Fibroblast of the conjunctiva (primary cell): Measurements from ENCODE around the gene PAX6.

Experiments used
- DNase-seq: peaks from one replicate; pipeline ENCODE4 v3.0.0-alpha.2; 2010; ENCODE audit warnings: low read depth

PAX6 gene

DNA sequence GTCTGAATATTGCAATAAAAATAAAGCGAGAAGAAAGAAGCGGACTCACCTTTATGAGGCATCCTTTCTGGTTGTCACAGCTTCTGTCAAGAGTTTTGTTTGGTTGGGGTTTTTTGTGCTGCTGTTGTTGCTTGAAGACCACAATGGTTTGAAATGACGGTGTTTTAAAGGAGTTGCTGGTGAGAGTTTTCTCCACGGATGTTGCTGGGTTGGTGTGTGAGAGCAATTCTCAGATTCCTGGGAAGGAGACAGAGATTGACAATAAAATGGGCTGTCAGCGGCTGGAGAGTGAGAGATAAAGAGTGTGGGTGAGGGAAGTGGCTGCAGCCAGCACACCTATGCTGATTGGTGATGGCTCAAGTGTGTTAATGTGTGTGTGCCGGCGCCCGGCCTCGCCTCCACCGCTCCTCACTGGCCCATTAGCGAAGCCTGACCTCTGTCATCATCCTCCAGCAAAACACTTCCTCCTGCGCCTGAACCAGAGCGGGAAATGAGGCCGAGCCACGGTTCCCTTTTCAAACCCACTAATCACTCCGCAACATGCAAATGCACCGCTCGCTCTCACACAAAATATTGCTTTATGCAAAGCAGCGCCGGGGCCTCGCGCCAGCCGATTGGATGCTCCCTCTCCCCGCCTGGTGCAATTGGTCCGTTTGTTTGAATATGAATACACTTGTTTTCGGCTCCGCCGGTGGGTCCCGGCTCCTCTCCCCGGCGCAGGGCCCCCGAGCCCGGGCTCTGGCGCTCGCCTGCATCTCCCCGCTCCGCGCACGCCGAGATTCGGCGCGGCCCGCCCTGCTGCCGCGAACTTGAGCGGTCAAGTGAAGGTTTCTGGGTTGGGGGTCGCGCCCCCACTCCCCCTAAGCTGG lies at the start of gene PAX6:
Gene PAX6, minus strand, starts transcription at position 544 of the 869 bp plus-strand sequence. CDS start 4,911 bp downstream, outside the sequence.
- no peak for DNase-seq

DNA sequence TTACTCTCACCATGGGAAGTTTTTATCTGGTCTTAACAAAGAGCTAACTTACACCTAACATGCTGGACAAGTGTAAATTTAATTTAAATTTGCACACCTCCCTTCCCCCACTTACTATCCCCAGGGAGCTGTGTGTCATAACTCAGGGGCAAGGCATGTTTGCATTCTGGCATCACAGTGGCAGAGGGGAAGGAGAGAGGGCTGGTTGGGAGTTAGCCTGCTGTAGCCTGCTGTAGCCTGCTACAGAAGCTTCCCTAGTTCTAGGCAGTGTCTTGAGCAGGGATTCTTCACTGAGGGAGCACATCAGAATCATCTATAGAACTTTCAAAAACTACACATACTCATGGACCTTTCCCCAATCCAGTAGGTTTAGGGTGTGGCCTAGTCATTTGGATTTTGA lies 49.3 kb upstream of the PAX6 start:
- DNase-seq, result no peak

DNA sequence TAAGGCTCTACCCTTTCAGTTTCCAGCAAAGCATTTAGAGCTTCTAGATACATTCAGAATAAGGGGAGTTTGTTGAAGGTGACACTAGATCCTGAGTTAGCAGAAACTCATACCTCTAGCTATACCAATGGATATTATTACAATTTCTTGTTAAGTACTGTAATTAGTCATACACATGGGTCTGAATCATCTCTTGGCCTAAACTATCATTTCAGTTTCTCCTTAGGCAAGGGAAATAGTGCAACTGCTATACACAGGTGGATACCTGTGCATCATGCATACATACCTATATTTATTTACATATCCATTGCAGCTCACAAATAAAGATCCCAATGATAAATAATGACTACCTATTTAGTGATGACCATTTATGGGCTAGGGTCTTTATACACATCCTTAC lies 45.1 kb upstream of the PAX6 start:
- no peak for DNase-seq

DNA sequence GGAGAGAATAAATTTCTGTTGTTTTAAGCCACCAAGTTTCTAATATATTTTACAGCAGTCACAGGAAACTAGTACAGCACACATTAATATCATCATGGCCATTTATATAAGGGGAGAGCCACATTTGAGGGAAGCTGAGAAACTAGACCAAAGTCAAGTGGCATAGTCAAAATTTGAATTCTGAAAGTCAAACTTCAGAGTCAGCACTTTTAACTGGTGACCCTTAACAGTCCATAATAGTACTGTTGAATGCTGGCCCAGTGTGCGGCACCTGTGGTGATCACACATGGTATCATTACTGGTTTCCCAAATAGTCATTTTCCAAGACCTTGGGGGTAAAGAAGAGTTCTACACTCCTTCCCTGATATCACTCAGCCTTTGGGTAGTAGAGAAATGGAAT lies 44.3 kb upstream of the PAX6 start:
- DNase-seq, result no peak

DNA sequence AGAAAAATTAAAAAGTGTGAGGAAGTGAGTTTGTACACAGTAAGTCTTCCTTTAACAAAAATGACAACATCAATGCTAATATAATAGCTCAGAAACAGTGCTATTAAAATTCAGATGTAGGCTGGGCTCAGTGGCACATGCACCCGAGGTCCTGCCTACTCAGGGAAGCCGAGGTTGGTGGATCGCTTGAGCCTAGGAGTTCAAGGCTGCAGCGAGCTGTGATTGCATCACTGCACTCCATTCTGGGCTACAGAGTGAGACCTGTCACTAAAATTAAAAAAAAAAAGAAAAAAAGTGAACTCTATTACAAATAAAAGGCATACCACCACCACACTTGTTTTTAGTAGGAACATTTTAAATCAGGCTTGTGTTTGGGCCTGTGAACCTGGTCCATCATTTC lies 39.2 kb upstream of the PAX6 start:
- no peak for DNase-seq

GRCh38 chr11:31847761-31848160 lies 36.6 kb upstream of the PAX6 start:
- no peak for DNase-seq

GRCh38 chr11:31845331-31845730 lies 34.2 kb upstream of the PAX6 start:
- DNase-seq, result no peak

DNA sequence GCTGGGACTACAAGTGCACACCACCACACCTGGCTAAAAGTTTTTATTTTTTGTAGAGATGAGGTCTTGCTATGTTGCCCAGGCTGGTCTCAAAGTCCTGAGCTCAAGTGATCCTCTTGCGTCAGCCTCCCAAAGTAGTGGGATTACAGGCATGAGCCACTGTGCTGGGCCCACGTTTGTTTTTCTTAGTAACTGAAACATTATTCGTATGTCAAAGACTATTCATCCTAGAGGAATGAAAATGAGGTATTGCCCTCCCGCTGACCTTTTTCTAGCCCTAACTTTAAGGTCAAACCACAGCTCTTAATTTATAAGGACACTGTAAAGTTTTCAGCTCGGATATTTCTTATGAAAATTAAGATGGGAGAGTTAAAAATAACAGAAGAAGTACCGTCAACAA lies 33.2 kb upstream of the PAX6 start:
- no peak for DNase-seq

- no peak for DNase-seq
These were observed 30.3 kb upstream of the PAX6 start for GRCh38 chr11:31841435-31841834.

GRCh38 chr11:31834237-31834636 lies 23.1 kb upstream of the PAX6 start:
- DNase-seq, result no peak

- no peak for DNase-seq
These were observed 19.3 kb upstream of the PAX6 start for GRCh38 chr11:31830406-31830805.

DNA sequence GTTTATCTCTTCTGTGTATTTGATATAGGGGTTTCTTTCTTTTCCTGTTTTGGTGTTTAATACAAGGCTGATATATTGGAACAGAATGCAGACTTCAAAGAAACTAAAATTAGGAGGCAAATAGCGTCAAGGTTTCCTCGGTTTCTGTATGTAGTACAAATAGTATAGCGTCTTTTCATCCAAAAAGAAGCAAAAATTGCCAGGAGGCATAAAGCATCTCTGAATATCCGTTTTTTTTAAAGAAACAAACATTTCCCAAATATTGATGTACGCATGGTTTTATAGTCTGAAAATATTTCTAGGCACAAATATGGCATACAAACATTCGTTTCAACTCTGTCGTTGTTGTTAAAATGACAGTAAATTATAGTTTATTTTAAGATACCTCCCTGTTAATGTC lies 17.1 kb upstream of the PAX6 start:
- DNase-seq, result no peak

DNA sequence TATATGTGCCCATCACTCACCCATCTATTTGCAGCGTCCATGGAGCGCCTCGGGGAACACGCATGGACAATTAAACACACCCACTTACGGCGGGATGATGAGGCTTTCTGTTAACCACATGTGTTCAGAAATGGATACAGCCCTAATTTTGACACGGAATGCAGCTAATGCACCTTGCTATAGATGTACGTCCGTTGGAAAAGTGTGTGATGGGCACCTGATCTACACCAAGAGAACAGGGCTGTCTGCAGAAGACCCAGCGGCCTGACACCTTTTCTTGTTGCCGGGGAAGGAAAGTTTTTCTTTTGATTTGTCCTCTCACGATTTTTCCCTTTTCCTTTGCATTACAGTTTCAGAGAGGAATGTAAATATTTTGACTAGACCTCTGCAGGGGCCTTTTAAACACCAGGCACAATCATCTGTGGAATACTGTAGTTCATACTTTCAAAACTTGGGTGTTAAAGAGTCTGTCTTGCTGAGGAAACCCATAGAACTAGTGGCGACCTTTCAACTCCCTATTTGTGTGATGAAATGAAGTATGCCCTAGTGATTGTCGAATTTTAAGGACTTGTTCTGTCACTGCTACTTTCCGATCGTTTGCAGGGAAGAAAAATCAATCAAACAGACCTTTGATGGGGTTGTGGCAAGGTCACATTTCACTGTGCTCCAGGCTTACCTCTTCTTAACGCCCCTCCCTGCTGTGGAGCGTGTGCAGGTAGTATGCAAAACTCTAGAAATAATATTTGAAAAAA lies 16.5 kb upstream of the PAX6 start:
- no peak for DNase-seq

- no peak for DNase-seq
These were observed 15.7 kb upstream of the PAX6 start for GRCh38 chr11:31826536-31827438.

DNA sequence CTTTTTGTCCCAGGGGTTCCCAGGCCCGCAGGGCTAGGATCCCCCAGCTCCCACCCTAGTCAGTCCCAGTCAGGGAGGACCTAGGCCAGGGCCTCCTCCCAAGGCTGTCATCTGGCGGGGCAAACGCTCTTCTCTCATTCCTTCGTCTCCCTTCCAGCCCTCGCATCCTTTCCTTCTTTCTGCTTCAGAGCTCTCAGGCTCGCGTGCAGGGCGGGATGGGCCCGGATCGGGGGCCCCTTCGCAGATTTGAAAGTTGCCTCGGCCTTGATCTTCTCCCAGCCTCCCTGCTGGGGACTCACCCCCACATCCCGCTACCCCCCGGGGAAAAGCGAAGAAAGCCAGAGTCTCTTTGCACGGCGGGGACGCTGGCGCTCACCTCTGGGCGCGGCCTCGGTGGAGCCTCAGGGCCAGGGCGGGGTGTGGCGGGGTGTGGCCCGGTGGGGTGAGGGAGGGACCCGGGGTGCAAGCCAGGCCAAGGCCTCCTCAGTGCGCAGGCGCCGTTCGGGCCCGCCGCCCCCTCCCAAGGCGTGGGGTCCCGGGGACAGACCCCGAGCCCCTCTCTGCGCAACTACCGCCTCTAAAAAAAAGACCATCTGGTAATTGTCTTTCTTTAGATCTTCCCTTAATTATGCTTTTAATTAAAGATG lies 14.8 kb upstream of the PAX6 start:
- no peak for DNase-seq

- no peak for DNase-seq
These were observed 14.0 kb upstream of the PAX6 start for GRCh38 chr11:31824879-31825837.

GRCh38 chr11:31824332-31824878 lies 13.3 kb upstream of the PAX6 start:
- no peak for DNase-seq

GRCh38 chr11:31823644-31824331 lies 12.7 kb upstream of the PAX6 start:
- DNase-seq, result no peak

DNA sequence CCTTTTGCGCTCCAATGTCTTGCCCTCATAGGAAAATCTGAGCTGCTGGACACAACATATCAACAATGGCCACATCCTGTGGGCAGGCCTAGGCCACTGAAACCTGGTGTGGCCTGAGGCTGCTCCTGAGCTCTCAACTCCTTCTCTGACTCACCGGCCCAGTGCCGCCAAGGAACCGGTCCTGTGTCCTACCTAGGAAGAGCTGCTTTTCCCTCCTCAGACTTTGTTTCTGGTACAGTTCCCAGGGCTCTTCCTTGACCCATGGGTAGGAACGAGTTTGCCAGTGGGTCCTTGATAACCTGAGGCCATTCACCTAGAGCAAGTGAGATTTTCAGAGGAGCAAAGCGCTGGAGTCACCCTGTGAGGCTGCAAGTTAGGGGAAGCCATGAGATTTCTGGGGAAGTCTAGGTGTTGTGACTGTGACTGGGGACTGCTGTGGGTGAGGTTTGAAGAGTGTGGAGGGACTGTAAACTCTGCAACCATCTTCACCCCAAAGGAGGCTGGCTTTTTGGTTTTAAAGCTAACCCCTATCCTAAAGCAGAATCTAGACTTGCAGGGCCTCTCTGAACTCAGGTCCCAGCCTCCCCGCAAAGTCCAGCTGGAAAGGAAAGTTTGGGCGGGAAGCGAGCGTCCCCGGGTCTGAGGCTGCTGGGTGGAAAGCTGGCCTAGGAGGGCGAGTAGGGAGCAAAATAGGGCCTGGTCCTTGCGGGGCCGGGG lies 12.0 kb upstream of the PAX6 start:
- DNase-seq, result no peak
